Neural cell (in vitro differentiated cells): ENCODE results near the gene ZNF326. TPM values are rescaled to one million over a fixed set of nuclear protein-coding genes. Genes with fewer than 3 reads are reported as not detected.

Source experiments
- H2AFZ ChIP-seq: fragments of 200-600, 300-800 bp; sonication (generic), shearing (Covaris generic); 2 replicates; pipeline ENCODE4 v1.6.0; 2014; ENCODE audit warnings: low read depth, mild to moderate bottlenecking, antibody characterized with exemption, low read length, moderate library complexity
- H3F3A ChIP-seq: fragments of 200-600 bp; shearing (Covaris generic); 2 replicates; pipeline ENCODE4 v1.6.1; 2016; ENCODE audit warnings: mild to moderate bottlenecking, moderate library complexity, mixed read lengths, antibody characterized with exemption, low read length; ENCODE audit not compliant: insufficient read depth, poor library complexity, severe bottlenecking
- H3K27ac ChIP-seq: fragments of 200-600, 300-800 bp; sonication (generic), shearing (Covaris generic); 2 replicates; pipeline ENCODE4 v1.5.1; 2014; ENCODE audit warnings: mild to moderate bottlenecking, low read length, moderate library complexity
- H3K27me3 ChIP-seq: fragments of 300-800, 200-600 bp; sonication (generic), shearing (Covaris generic); 2 replicates; pipeline ENCODE4 v1.6.0; 2014; ENCODE audit warnings: mild to moderate bottlenecking, low read depth, low read length, moderate library complexity; ENCODE audit not compliant: insufficient read depth
- H3K36me3 ChIP-seq: fragments of 300-800, 200-600 bp; sonication (generic), shearing (Covaris generic); 2 replicates; pipeline ENCODE4 v1.5.1; 2014; ENCODE audit warnings: mild to moderate bottlenecking, antibody characterized with exemption, low read length, moderate library complexity; ENCODE audit not compliant: insufficient read depth
- H3K4me2 ChIP-seq: fragments of 300-800, 200-600 bp; sonication (generic), shearing (Covaris generic); 2 replicates; pipeline ENCODE4 v1.6.0; 2014; ENCODE audit warnings: mild to moderate bottlenecking, low read length
- H3K4me3 ChIP-seq: fragments of 300-800, 200-600 bp; sonication (generic), shearing (Covaris generic); 2 replicates; pipeline ENCODE4 v1.5.1; 2014; ENCODE audit warnings: mild to moderate bottlenecking, low read length, moderate library complexity
- H3K79me2 ChIP-seq: fragments of 200-600 bp; shearing (Covaris generic); replicated peaks from 2 replicates; pipeline ENCODE4 v1.6.0; 2014; ENCODE audit warnings: mild to moderate bottlenecking, low read length, moderate library complexity; ENCODE audit not compliant: insufficient read depth
- H3K9ac ChIP-seq: fragments of 300-800, 200-600 bp; sonication (generic), shearing (Covaris generic); 2 replicates; pipeline ENCODE4 v1.6.1; 2016; ENCODE audit warnings: mild to moderate bottlenecking, low read length, mixed read lengths
- H3K9me2 ChIP-seq: fragments of 200-600 bp; shearing (Covaris generic); 2 replicates; pipeline ENCODE4 v1.6.1; 2016; ENCODE audit warnings: mild to moderate bottlenecking, low read length, mixed read lengths; ENCODE audit not compliant: insufficient read depth
- H3K9me3 ChIP-seq: fragments of 200-600, 300-800 bp; sonication (generic), shearing (Covaris generic); 2 replicates; pipeline ENCODE4 v1.6.1; 2016; ENCODE audit warnings: mild to moderate bottlenecking, mixed run types, low read length, moderate library complexity, mixed read lengths
- H4K20me1 ChIP-seq: fragments of 200-600 bp; shearing (Covaris generic); 2 replicates; pipeline ENCODE4 v1.6.1; 2016; ENCODE audit warnings: mild to moderate bottlenecking, mixed run types; ENCODE audit not compliant: insufficient read depth
- EP300 ChIP-seq: fragments of 450-650 bp; conservative IDR thresholded peaks from 2 replicates; pipeline ENCODE4 v1.6.1; 2014; ENCODE audit warnings: antibody characterized with exemption, mild to moderate bottlenecking, moderate library complexity; ENCODE audit not compliant: poor library complexity, severe bottlenecking
- EZH2 ChIP-seq: fragments of 200-600, 300-800 bp; shearing (Covaris generic), sonication (generic); IDR thresholded peaks from 2 replicates; pipeline ENCODE4 v1.6.1; 2014; ENCODE audit warnings: antibody characterized with exemption, low read length, borderline replicate concordance, mild to moderate bottlenecking; ENCODE audit not compliant: insufficient read depth, poor library complexity, severe bottlenecking
- MXI1 ChIP-seq: fragments of 450-650 bp; conservative IDR thresholded peaks from 2 replicates; pipeline ENCODE4 v1.6.1; 2014; ENCODE audit warnings: antibody characterized with exemption, mild to moderate bottlenecking; ENCODE audit not compliant: poor library complexity, severe bottlenecking
- POLR2AphosphoS5 ChIP-seq: IDR thresholded peaks from 2 replicates; pipeline ENCODE4 v1.6.1; 2012
- RAD21 ChIP-seq: fragments of 450-650 bp; conservative IDR thresholded peaks from 2 replicates; pipeline ENCODE4 v1.6.1; 2014; ENCODE audit warnings: antibody characterized with exemption, mild to moderate bottlenecking, moderate library complexity
- SMC3 ChIP-seq: fragments of 450-650 bp; conservative IDR thresholded peaks from 2 replicates; pipeline ENCODE4 v1.6.1; 2014; ENCODE audit warnings: antibody characterized with exemption, mild to moderate bottlenecking, moderate library complexity; ENCODE audit not compliant: poor library complexity
- TAF1 ChIP-seq: IDR thresholded peaks from 2 replicates; pipeline ENCODE4 v1.6.1; 2012; ENCODE audit warnings: low read depth
- polyA plus RNA-seq: library from polyadenylated mRNA; depleted of rRNA; stranded (reverse); fragments of >200 nt; gene quantifications from 2 replicates; pipeline ENCODE4 v1.2.3, GENCODE V29; 2014
- TF ChIP-seq, protein P1 (sequence below): IDR thresholded peaks from 2 replicates; pipeline ENCODE4 v1.6.1; 2012; ENCODE audit warnings: borderline replicate concordance
- TF ChIP-seq, protein P2 (sequence below): fragments of 450-650 bp; IDR thresholded peaks from 2 replicates; pipeline ENCODE4 v1.5.1; 2014; ENCODE audit warnings: antibody characterized with exemption, mild to moderate bottlenecking, moderate library complexity; ENCODE audit not compliant: poor library complexity, severe bottlenecking

ZNF326 gene
- polyA plus RNA-seq, 1 donor from 2014 or later: 65.0 TPM

DNA sequence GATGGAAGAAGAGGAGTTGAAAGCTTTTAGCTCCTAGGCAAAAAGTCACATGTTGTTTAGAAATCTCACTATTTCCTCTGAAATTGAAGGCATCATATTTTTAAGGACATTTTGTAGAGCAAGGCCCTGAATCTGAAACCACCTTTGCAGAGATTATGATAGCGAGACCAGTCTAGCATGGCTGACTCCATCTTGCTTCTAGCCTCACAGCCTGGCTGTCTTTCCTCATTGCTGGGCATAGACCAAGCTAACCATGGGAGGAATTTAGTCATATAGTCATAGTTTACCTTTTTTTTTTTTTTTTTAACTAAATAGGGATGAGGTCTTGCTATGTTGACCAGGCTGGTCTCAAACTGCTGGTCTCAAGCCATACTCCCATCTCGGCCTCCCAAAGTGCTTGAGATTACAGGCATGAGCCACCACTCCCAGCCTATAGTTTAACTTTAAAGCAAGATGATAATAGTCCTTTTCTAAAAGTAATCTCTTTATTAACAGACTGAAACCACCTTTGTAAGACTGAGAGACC lies 42.2 kb upstream of the ZNF326 start:
- no peaks in the 10 kb centered on the region for H4K20me1 ChIP-seq
- no peak overlapping the region for H3K9ac ChIP-seq
- no peaks in the 10 kb centered on the region for H3K27me3 ChIP-seq
- H3F3A ChIP-seq: no peaks in the 10 kb centered on the region
- H3K4me2 ChIP-seq: no peak overlapping the region
- H3K36me3 ChIP-seq: no peaks in the 10 kb centered on the region
- no peaks in the 10 kb centered on the region for H3K9me3 ChIP-seq
- no peak overlapping the region for H3K27ac ChIP-seq
- H3K4me3 ChIP-seq: no peak overlapping the region
- no peaks in the 10 kb centered on the region for H3K79me2 ChIP-seq
- no peak overlapping the region for H2AFZ ChIP-seq
- no peaks in the 10 kb centered on the region for H3K9me2 ChIP-seq
- no peak for TF ChIP-seq RAD21
- TF ChIP-seq, protein P1, sequence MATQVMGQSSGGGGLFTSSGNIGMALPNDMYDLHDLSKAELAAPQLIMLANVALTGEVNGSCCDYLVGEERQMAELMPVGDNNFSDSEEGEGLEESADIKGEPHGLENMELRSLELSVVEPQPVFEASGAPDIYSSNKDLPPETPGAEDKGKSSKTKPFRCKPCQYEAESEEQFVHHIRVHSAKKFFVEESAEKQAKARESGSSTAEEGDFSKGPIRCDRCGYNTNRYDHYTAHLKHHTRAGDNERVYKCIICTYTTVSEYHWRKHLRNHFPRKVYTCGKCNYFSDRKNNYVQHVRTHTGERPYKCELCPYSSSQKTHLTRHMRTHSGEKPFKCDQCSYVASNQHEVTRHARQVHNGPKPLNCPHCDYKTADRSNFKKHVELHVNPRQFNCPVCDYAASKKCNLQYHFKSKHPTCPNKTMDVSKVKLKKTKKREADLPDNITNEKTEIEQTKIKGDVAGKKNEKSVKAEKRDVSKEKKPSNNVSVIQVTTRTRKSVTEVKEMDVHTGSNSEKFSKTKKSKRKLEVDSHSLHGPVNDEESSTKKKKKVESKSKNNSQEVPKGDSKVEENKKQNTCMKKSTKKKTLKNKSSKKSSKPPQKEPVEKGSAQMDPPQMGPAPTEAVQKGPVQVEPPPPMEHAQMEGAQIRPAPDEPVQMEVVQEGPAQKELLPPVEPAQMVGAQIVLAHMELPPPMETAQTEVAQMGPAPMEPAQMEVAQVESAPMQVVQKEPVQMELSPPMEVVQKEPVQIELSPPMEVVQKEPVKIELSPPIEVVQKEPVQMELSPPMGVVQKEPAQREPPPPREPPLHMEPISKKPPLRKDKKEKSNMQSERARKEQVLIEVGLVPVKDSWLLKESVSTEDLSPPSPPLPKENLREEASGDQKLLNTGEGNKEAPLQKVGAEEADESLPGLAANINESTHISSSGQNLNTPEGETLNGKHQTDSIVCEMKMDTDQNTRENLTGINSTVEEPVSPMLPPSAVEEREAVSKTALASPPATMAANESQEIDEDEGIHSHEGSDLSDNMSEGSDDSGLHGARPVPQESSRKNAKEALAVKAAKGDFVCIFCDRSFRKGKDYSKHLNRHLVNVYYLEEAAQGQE: no peak
- TF ChIP-seq EP300: no peak
- no peak for TF ChIP-seq MXI1

DNA sequence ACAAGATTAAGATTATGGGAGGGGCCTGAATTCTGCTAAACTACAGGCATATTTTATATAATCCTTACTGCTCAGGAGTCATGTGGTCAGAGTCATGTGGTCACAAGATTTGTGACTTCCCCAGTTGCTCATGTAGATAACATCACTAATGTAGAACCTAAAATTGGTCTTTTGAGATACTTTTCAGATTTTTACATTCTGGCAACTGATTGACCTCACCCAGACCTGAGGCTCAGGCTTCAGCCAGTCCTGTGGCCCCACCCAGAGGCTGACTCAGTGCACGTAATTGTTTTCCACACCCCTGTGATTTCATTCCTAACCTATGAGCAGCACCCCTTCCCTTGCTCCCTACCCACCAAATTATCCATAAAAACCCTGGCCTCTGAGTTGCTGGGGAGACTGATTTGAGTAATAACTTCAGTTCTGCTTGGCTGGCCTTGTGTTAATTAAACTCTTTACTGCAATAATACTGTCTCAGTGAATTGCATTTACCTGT lies 41.7 kb upstream of the ZNF326 start:
- TF ChIP-seq SMC3 (no peak), EZH2 (no peak), TAF1 (no peak), EP300 (no peak), POLR2AphosphoS5 (no peak), RAD21 (no peak), MXI1 (no peak)
- TF ChIP-seq, protein P2, sequence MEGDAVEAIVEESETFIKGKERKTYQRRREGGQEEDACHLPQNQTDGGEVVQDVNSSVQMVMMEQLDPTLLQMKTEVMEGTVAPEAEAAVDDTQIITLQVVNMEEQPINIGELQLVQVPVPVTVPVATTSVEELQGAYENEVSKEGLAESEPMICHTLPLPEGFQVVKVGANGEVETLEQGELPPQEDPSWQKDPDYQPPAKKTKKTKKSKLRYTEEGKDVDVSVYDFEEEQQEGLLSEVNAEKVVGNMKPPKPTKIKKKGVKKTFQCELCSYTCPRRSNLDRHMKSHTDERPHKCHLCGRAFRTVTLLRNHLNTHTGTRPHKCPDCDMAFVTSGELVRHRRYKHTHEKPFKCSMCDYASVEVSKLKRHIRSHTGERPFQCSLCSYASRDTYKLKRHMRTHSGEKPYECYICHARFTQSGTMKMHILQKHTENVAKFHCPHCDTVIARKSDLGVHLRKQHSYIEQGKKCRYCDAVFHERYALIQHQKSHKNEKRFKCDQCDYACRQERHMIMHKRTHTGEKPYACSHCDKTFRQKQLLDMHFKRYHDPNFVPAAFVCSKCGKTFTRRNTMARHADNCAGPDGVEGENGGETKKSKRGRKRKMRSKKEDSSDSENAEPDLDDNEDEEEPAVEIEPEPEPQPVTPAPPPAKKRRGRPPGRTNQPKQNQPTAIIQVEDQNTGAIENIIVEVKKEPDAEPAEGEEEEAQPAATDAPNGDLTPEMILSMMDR: no peak
- TF ChIP-seq, protein P1: no peak
- no peak overlapping the region for H3K4me2 ChIP-seq
- H3K9me2 ChIP-seq: no peaks in the 10 kb centered on the region
- no peaks in the 10 kb centered on the region for H3K9me3 ChIP-seq
- no peaks in the 10 kb centered on the region for H3K79me2 ChIP-seq
- H3K27ac ChIP-seq: no peak overlapping the region
- H3K9ac ChIP-seq: no peak overlapping the region
- no peaks in the 10 kb centered on the region for H3K36me3 ChIP-seq
- no peaks in the 10 kb centered on the region for H4K20me1 ChIP-seq
- no peaks in the 10 kb centered on the region for H3K27me3 ChIP-seq
- H3F3A ChIP-seq: no peaks in the 10 kb centered on the region
- H3K4me3 ChIP-seq: no peak overlapping the region
- H2AFZ ChIP-seq: no peak overlapping the region
